IMR-90 (cell line): Measurements from ENCODE around the gene SYTL3. TPM values are rescaled to one million over a fixed set of nuclear protein-coding genes. Genes with fewer than 3 reads are reported as not detected.

ENCODE experiments used
- ATAC-seq: fragments of 200-7000 bp; cut with Tn5 transposase; 2 replicates; pipeline ENCODE4 v1.9.1; 2020; ENCODE audit warnings: low read depth, mild to moderate bottlenecking, moderate library complexity
- BruUV-seq: library from RNA; stranded (reverse); fragments of 400-500 nt; replicated peaks from 2 replicates; lab custom pipeline; 2021; lab: Mats Ljungman, UMichigan
- CTCF ChIA-PET: fragments of 300-600 bp; formaldehyde crosslinking; extraction: SDS; loops from one replicate; lab custom pipeline; 2021; ENCODE audit warnings: antibody characterized with exemption; lab: Yijun Ruan, JAX
- POLR2A ChIA-PET: fragments of 300-600 bp; sonication (Branson Sonifier 250); formaldehyde crosslinking; loops from one replicate; lab custom pipeline; 2022; ENCODE audit warnings: antibody characterized with exemption; ENCODE audit not compliant: unreplicated experiment; lab: Charles Lee
- DNase-seq: peaks from one replicate; pipeline ENCODE4 v3.0.0; 2013
- H2AFZ ChIP-seq: replicated peaks from 2 replicates; pipeline ENCODE3; 2013; ENCODE audit warnings: low read length, mild to moderate bottlenecking; ENCODE audit not compliant: poor library complexity
- H2AK5ac ChIP-seq: 2 replicates; pipeline ENCODE4 v1.6.1; 2013; ENCODE audit warnings: low read depth, low read length, inconsistent platforms
- H2AK9ac ChIP-seq: replicated peaks from 2 replicates; pipeline ENCODE3; 2013; ENCODE audit warnings: mild to moderate bottlenecking, low read depth, low read length, moderate library complexity; ENCODE audit not compliant: poor library complexity
- H2BK120ac ChIP-seq: 2 replicates; pipeline ENCODE4 v1.6.1; 2013; ENCODE audit warnings: low read depth, low read length, inconsistent platforms
- H2BK15ac ChIP-seq: 3 replicates; pipeline ENCODE4 v1.6.1; 2013; ENCODE audit warnings: low read depth, low read length, inconsistent platforms
- H2BK20ac ChIP-seq: 2 replicates; pipeline ENCODE4 v1.6.1; 2013; ENCODE audit warnings: low read depth, mild to moderate bottlenecking, inconsistent platforms, low read length, moderate library complexity
- H2BK5ac ChIP-seq: 2 replicates; pipeline ENCODE4 v1.6.1; 2013; ENCODE audit warnings: mild to moderate bottlenecking, low read depth, low read length, inconsistent platforms; ENCODE audit not compliant: poor library complexity, severe bottlenecking
- H3K14ac ChIP-seq: replicated peaks from 2 replicates; pipeline ENCODE4 v1.6.1; 2013; ENCODE audit warnings: low read depth, low read length, inconsistent platforms
- H3K18ac ChIP-seq: 2 replicates; pipeline ENCODE4 v1.6.1; 2013; ENCODE audit warnings: low read depth, low read length, control low read depth
- H3K23ac ChIP-seq: 2 replicates; pipeline ENCODE4 v1.6.1; 2013; ENCODE audit warnings: low read depth, low read length, inconsistent platforms
- H3K27ac ChIP-seq: 2 replicates; pipeline ENCODE4 v1.5.1; 2013; ENCODE audit warnings: mild to moderate bottlenecking, control low read depth, low read length; ENCODE audit not compliant: insufficient read depth
- H3K27me3 ChIP-seq: 2 replicates; pipeline ENCODE4 v1.6.1; 2013; ENCODE audit warnings: low read length; ENCODE audit not compliant: control insufficient read depth, insufficient read depth
- H3K36me3 ChIP-seq: 2 replicates; pipeline ENCODE4 v1.6.1; 2013; ENCODE audit warnings: low read length, mixed read lengths; ENCODE audit not compliant: control insufficient read depth, insufficient read depth
- H3K4ac ChIP-seq: 2 replicates; pipeline ENCODE4 v1.6.1; 2013; ENCODE audit warnings: low read depth, low read length, inconsistent platforms
- H3K4me1 ChIP-seq: 2 replicates; pipeline ENCODE4 v1.6.1; 2013; ENCODE audit warnings: low read length, mixed read lengths; ENCODE audit not compliant: control insufficient read depth, insufficient read depth
- H3K4me2 ChIP-seq: 2 replicates; pipeline ENCODE4 v1.6.1; 2013; ENCODE audit warnings: low read depth, mild to moderate bottlenecking, control low read depth, low read length, moderate library complexity
- H3K4me3 ChIP-seq: 2 replicates; pipeline ENCODE4 v1.5.1; 2013; ENCODE audit warnings: low read depth, mild to moderate bottlenecking, control low read depth, low read length, moderate library complexity; ENCODE audit not compliant: insufficient read depth
- H3K56ac ChIP-seq: 2 replicates; pipeline ENCODE4 v1.6.1; 2013; ENCODE audit warnings: low read length, inconsistent platforms; ENCODE audit not compliant: insufficient read depth; ENCODE audit errors: extremely low read depth
- H3K79me1 ChIP-seq, 2 experiments: 2 replicates each; pipeline ENCODE4 v1.6.1; 2013; ENCODE audit warnings: low read length in 2 of 2, inconsistent platforms in 1 of 2, low read depth in 1 of 2
- H3K9ac ChIP-seq: 2 replicates; pipeline ENCODE4 v1.6.1; 2013; ENCODE audit warnings: low read depth, low read length, control low read depth
- H3K9me1 ChIP-seq: 2 replicates; pipeline ENCODE4 v1.6.1; 2013; ENCODE audit warnings: low read length, inconsistent platforms; ENCODE audit not compliant: insufficient read depth
- H3K9me3 ChIP-seq: 2 replicates; pipeline ENCODE4 v1.6.1; 2013; ENCODE audit warnings: low read length; ENCODE audit not compliant: control insufficient read depth, insufficient read depth
- H4K20me1 ChIP-seq: 2 replicates; pipeline ENCODE4 v1.6.1; 2013; ENCODE audit warnings: low read length, inconsistent platforms; ENCODE audit not compliant: insufficient read depth
- H4K5ac ChIP-seq: 2 replicates; pipeline ENCODE4 v1.6.1; 2013; ENCODE audit warnings: mild to moderate bottlenecking, low read depth, low read length, control low read depth
- H4K8ac ChIP-seq, 2 experiments: 2 replicates each; pipeline ENCODE4 v1.6.1; 2013; ENCODE audit warnings: low read depth in 2 of 2, low read length in 2 of 2, control low read depth in 1 of 2, inconsistent platforms in 1 of 2
- H4K91ac ChIP-seq: 2 replicates; pipeline ENCODE4 v1.6.1; 2013; ENCODE audit warnings: low read depth, low read length, inconsistent platforms; ENCODE audit not compliant: insufficient read depth
- CHD1 ChIP-seq: IDR thresholded peaks from 2 replicates; pipeline ENCODE4 v1.6.1; 2012; ENCODE audit warnings: low read depth, low read length, improper control_type of control experiment
- CTCF ChIP-seq: conservative IDR thresholded peaks from 2 replicates; pipeline ENCODE4 v1.5.1; 2012; ENCODE audit warnings: mild to moderate bottlenecking, low read depth, low read length, improper control_type of control experiment
- FOS ChIP-seq: fragments of 150-350 bp; IDR thresholded peaks from 2 replicates; pipeline ENCODE4 v1.6.1; 2016; ENCODE audit warnings: low read depth, low read length
- MAFK ChIP-seq: IDR thresholded peaks from 2 replicates; pipeline ENCODE4 v1.6.1; 2012; ENCODE audit warnings: low read depth, low read length, improper control_type of control experiment
- MAZ ChIP-seq: IDR thresholded peaks from 2 replicates; pipeline ENCODE4 v1.6.1; 2012; ENCODE audit warnings: low read depth, mild to moderate bottlenecking, low read length, improper control_type of control experiment, moderate library complexity, borderline replicate concordance
- MXI1 ChIP-seq: IDR thresholded peaks from 2 replicates; pipeline ENCODE4 v1.6.1; 2012; ENCODE audit warnings: low read depth, mild to moderate bottlenecking, low read length, moderate library complexity, borderline replicate concordance
- NFE2L2 ChIP-seq: fragments of 150-350 bp; IDR thresholded peaks from 2 replicates; pipeline ENCODE4 v1.6.1; 2016; ENCODE audit warnings: low read depth, mild to moderate bottlenecking, low read length
- RAD21 ChIP-seq: IDR thresholded peaks from 2 replicates; pipeline ENCODE4 v1.6.1; 2012; ENCODE audit warnings: low read length, improper control_type of control experiment
- WGBS, 2 experiments: methylation state at CpG; one replicate each; pipeline versions ENCODE4 v1.1.5 to v1.1.7; 2013; ENCODE audit warnings: missing lambda C conversion rate in 2 of 2; ENCODE audit not compliant: insufficient read length in 1 of 2; ENCODE audit errors: extremely low coverage in 2 of 2; 5-methylcytosine and 5-hydroxymethylcytosine counted together
- dilution Hi-C: fragments of 300-500 bp; cut with HindIII; formaldehyde crosslinking; loops from one replicate; pipeline ENCODE4 v1.14.3; 2018; ENCODE audit warnings: low sequenced_read_pairs; ENCODE audit not compliant: unreplicated experiment
- in situ Hi-C: fragments of 300-500 bp; cut with MboI; formaldehyde crosslinking; loops from 3 replicates; pipeline ENCODE4 v1.14.3; 2019; ENCODE audit warnings: low sequenced_read_pairs, inconsistent platforms, mixed read lengths
- intact Hi-C: fragments of 100-400 bp; cut with micrococcal nuclease; formaldehyde crosslinking; loops from 2 replicates; pipeline ENCODE4 v1.10.0; 2022
- polyA plus RNA-seq, 3 experiments: library from polyadenylated mRNA; depleted of rRNA; stranded (reverse); fragments of >200 nt; gene quantifications; 2 replicates each; pipeline ENCODE4 v1.2.3, GENCODE V29; 2012; ENCODE audit warnings: low replicate concordance in 1 of 3
- total RNA-seq: library from RNA; depleted of rRNA; stranded (reverse); fragments of >200 nt; gene quantifications from 2 replicates; pipeline ENCODE4 v1.2.3, GENCODE V29; 2012
- TF ChIP-seq, protein P1 (sequence below): fragments of 150-350 bp; IDR thresholded peaks from 2 replicates; pipeline ENCODE4 v1.6.1; 2017; ENCODE audit warnings: mild to moderate bottlenecking, antibody characterized with exemption, low read length, low read depth

The SYTL3 gene
- total and polyA plus RNA-seq, 2 of the 4 experiments (the other 2 are of a cell fraction): 2.9 to 4.3 TPM

- TF ChIP-seq MXI1 (no peak), NFE2L2 (no peak)
Measured at GRCh38 chr6:158662954-158663624, 13.2 kb downstream of the SYTL3 start (continued).

- POLR2A ChIA-PET: no interaction called here
- H3K36me3 ChIP-seq: no peaks in the 10 kb centered on the region
- TF ChIP-seq RAD21: no peak
- no peak for TF ChIP-seq NFE2L2
- TF ChIP-seq MAZ: no peak
- TF ChIP-seq, protein P1, sequence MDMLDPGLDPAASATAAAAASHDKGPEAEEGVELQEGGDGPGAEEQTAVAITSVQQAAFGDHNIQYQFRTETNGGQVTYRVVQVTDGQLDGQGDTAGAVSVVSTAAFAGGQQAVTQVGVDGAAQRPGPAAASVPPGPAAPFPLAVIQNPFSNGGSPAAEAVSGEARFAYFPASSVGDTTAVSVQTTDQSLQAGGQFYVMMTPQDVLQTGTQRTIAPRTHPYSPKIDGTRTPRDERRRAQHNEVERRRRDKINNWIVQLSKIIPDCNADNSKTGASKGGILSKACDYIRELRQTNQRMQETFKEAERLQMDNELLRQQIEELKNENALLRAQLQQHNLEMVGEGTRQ: no peak
- no peak for TF ChIP-seq CTCF
- TF ChIP-seq MAFK: no peak
- TF ChIP-seq FOS: no peak
- no peak for TF ChIP-seq CHD1
- TF ChIP-seq MXI1: no peak
- no peak overlapping the region for H3K4ac ChIP-seq
- H2BK120ac ChIP-seq: no peak overlapping the region
- H3K56ac ChIP-seq: no peak overlapping the region
- no peak overlapping the region for H3K18ac ChIP-seq
- H3K4me2 ChIP-seq: no peak overlapping the region; the same call in 1 of the 2 replicates
- no peaks in the 10 kb centered on the region for H3K79me1 ChIP-seq
- no peak overlapping the region for H3K14ac ChIP-seq
- H3K27me3 ChIP-seq: no peaks in the 10 kb centered on the region
- BruUV-seq: no TSS peak
- peak overlapping the region; percentile 70 for H2AFZ ChIP-seq
- H4K20me1 ChIP-seq: no peaks in the 10 kb centered on the region
- in situ Hi-C loops (no loop called here), dilution Hi-C loops (no loop called here), intact Hi-C loops (loop anchor here (5.0 kb wide), 1 partner anchor 34 kb away; no protein-coding TSS in a partner anchor)
- CTCF ChIA-PET: interaction anchor here (2.8 kb wide), 1 partner anchor 27 kb away, joined by 12 read pairs; no protein-coding TSS in a partner anchor
- H3K27ac ChIP-seq: no peak overlapping the region
- H2AK5ac ChIP-seq: no peak overlapping the region
- ATAC-seq (no peak), DNase-seq (no peak)
- 27% methylated on average over 3 of the region's 11 CpGs; no CpG with 5 or more reads in 1 of the 2 experiments for WGBS, 2 experiments
- no peak overlapping the region for H2AK9ac ChIP-seq
- H3K4me1 ChIP-seq: peaks cover 8% of the 10 kb centered on the region; the same call in 1 of the 2 replicates
- H2BK20ac ChIP-seq: no peak overlapping the region
- no peaks in the 10 kb centered on the region for H3K9me1 ChIP-seq
- no peak overlapping the region for H4K5ac ChIP-seq
- no peak overlapping the region for H2BK15ac ChIP-seq
- no peaks in the 10 kb centered on the region for H3K9me3 ChIP-seq
- H4K8ac ChIP-seq: peak overlapping the region in 1 of 2 experiments; percentile 31; a peak in 1 of 4 replicates
- no peak overlapping the region for H3K23ac ChIP-seq
- H4K91ac ChIP-seq: no peak overlapping the region
- H2BK5ac ChIP-seq: no peak overlapping the region
- H3K9ac ChIP-seq: no peak overlapping the region
- H3K4me3 ChIP-seq: no peak overlapping the region
Measured at GRCh38 chr6:158663625-158664165, 13.8 kb downstream of the SYTL3 start.
